ENCODE results near the gene ZNF883. TPM values are rescaled to one million over a fixed set of nuclear protein-coding genes. Genes with fewer than 3 reads are reported as not detected.

ZNF883 gene
- total and polyA plus RNA-seq, 9 of the 15 experiments (the other 6 are each of a cell fraction or from before 2014, with no cell fraction given), result 1.00 to 5.7 (median 3.7) TPM

DNA sequence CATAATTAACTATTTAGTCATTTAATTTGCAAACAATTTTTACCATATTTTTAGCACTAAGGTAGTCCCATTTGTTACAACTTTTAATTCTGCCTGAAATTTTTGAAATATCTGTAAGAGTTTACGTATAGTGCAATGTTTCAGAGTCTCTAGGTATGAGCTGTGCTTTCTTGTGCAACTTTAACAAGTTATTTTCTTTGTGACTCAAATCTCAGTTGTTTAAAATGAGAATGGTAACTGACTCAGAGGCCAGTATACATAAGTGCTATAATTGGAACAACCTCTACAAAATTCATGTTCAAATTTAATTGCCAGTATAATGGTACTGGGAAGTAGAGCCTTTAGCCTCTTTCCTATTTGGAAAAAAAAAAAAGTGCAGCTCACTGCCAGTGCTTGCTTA, 14.2 kb upstream of the ZNF883 start:
- Histone ChIP-seq H3K9me3 (replicated peaks; ENCODE audit: control insufficient read depth, insufficient read depth, low read depth, low read length) (no peaks in the 10 kb centered on the region), H3K9ac (ENCODE audit: insufficient read depth in 1 of 2, low read depth in 2 of 2, low read length in 2 of 2) (no peak overlapping the region), H3K4me1 (replicated peaks in 1 of 2; ENCODE audit: control insufficient read depth in 2 of 2, insufficient read depth in 2 of 2, low read length in 2 of 2) (no peaks in the 10 kb centered on the region), H3K9me1 (ENCODE audit: control insufficient read depth, insufficient read depth, low read length) (no peaks in the 10 kb centered on the region), H3K36me3 (ENCODE audit: control insufficient read depth, insufficient read depth, low read length) (no peaks in the 10 kb centered on the region), H3K27me3 (ENCODE audit: control insufficient read depth in 2 of 2, insufficient read depth in 2 of 2, low read length in 2 of 2) (no peaks in the 10 kb centered on the region), H3K27ac (ENCODE audit: extremely low read depth, low read depth, low read length) (no peak overlapping the region), H3K4me2 (ENCODE audit: insufficient read depth, low read length) (no peak overlapping the region), H3K4me3 (no peak overlapping the region), H3K79me2 (ENCODE audit: control insufficient read depth, insufficient read depth, low read length) (no peaks in the 10 kb centered on the region), H2AFZ (ENCODE audit: low read depth, low read length) (no peak overlapping the region), H4K20me1 (replicated peaks; ENCODE audit: control insufficient read depth, insufficient read depth, low read length) (no peaks in the 10 kb centered on the region)
- DNase-seq (ENCODE audit: extremely low read depth in 1 of 4, low spot score in 3 of 4) (no peak), FAIRE-seq (no peak), ATAC-seq (no peak)
- TF ChIP-seq ZNF639 (CRISPR knock-in tag; conservative IDR thresholded peaks at IDR 0.05 in 1 of 2, IDR thresholded peaks at IDR 0.05 in 1 of 2), result no peak
- TF ChIP-seq ZNF830 (CRISPR knock-in tag; IDR thresholded peaks at IDR 0.05), result no peak
- no peak for TF ChIP-seq E2F1 (CRISPR knock-in tag; IDR thresholded peaks at IDR 0.05)
- no peak for TF ChIP-seq PPARD (CRISPR knock-in tag; IDR thresholded peaks at IDR 0.05)
- no peak for TF ChIP-seq HDAC2 (IDR thresholded peaks at IDR 0.05)
- TF ChIP-seq PHB2 (IDR thresholded peaks at IDR 0.05; ENCODE audit: low read depth), result no peak
- POLR2A ChIA-PET, result no interaction called here
- 0% methylated on average over 1 of the region's 1 CpG for WGBS (ENCODE audit: insufficient coverage, low coverage, missing lambda C conversion rate)
- intact Hi-C loops (cut with micrococcal nuclease), result no loop called here
- CTCF ChIA-PET (ENCODE audit: low intra/inter-chr PET ratio), result no interaction called here
- in situ Hi-C loops (cut with MboI), result no loop called here
- BruUV-seq (replicated peaks), result no TSS peak

All from K562 (cell line).